OCI-LY7 (cell line): ENCODE data around the gene MRGPRX3.

Experiments
- EZH2phosphoT487 ChIP-seq: fragments of 200-600 bp; sonication (generic); IDR thresholded peaks from 2 replicates; pipeline ENCODE4 v1.6.1; 2018; ENCODE audit warnings: low read depth, borderline replicate concordance, mild to moderate bottlenecking, mixed run types, antibody characterized with exemption, low read length, moderate library complexity, mixed read lengths
- TF ChIP-seq, protein P1 (sequence below): fragments of 200-600 bp; sonication (generic); conservative IDR thresholded peaks from 2 replicates; pipeline ENCODE4 v1.5.1; 2014; ENCODE audit warnings: mild to moderate bottlenecking, antibody characterized with exemption, low read length, moderate library complexity, mixed read lengths

- TF ChIP-seq, protein P1, sequence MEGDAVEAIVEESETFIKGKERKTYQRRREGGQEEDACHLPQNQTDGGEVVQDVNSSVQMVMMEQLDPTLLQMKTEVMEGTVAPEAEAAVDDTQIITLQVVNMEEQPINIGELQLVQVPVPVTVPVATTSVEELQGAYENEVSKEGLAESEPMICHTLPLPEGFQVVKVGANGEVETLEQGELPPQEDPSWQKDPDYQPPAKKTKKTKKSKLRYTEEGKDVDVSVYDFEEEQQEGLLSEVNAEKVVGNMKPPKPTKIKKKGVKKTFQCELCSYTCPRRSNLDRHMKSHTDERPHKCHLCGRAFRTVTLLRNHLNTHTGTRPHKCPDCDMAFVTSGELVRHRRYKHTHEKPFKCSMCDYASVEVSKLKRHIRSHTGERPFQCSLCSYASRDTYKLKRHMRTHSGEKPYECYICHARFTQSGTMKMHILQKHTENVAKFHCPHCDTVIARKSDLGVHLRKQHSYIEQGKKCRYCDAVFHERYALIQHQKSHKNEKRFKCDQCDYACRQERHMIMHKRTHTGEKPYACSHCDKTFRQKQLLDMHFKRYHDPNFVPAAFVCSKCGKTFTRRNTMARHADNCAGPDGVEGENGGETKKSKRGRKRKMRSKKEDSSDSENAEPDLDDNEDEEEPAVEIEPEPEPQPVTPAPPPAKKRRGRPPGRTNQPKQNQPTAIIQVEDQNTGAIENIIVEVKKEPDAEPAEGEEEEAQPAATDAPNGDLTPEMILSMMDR = peak; percentile 79
- TF ChIP-seq EZH2phosphoT487 = no peak
Observed at GRCh38 chr11:18171377-18172000, 39.1 kb downstream of the MRGPRX3 start.
